ENCODE results near the gene CDK6. TPM values are rescaled to one million over a fixed set of nuclear protein-coding genes. Genes with fewer than 3 reads are reported as not detected.

CDK6 gene
- total RNA-seq, 1 donor from 2014 or later: 6.0 TPM

DNA sequence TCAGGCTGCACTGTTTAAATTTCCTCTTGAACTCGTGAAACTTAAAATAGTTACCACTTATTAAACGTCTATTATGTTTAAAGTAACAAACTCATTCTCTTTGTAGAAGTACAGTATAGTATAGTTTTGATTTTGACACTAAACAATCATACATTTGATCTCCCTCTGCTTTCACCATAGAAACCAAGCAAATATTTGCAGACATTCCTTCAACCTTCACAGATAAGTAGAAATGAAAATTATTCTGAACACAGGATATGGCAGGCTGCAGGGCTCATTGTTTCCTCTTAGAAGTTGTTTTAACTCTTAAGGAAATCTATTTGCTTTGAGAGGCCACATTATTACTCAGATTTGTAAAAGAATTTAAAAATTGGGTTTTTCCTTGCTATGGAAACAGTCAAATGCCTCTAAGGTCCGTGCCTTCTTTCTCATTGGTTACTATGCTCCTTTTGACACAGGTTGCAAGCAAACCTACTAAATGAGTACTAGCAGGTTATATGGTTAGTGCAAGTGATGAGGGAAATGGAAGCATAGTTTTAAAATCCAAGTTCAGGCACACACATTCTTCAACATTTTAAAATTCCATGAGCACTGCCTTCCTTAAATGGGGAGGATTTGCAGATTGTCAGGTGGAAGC lies 153.4 kb downstream of the CDK6 start:
- Mint-ChIP-seq H3K4me1 (peaks cover 23% of the 10 kb centered on the region), H3K4me3 (no peak overlapping the region), H3K9me3 (no peaks in the 10 kb centered on the region), H3K36me3 (peaks cover 18% of the 10 kb centered on the region), H3K27ac (no peak overlapping the region), H3K27me3 (ENCODE audit: insufficient read depth, low read depth) (peaks cover 4% of the 10 kb centered on the region)
- Histone ChIP-seq H3K4me1 (peaks cover 21% of the 10 kb centered on the region), H3K4me2 (no peak overlapping the region), H3K27ac (no peak overlapping the region), H3K36me3 (no peaks in the 10 kb centered on the region), H3K9ac (no peak overlapping the region), H2AFZ (replicated peaks) (no peak overlapping the region), H3K9me3 (ENCODE audit: low read depth) (no peaks in the 10 kb centered on the region), H3K4me3 (no peak overlapping the region), H3K27me3 (no peaks in the 10 kb centered on the region), H3K79me2 (ENCODE audit: low read depth) (no peaks in the 10 kb centered on the region), H4K20me1 (ENCODE audit: low read depth) (no peaks in the 10 kb centered on the region), H3F3A (ENCODE audit: low read depth) (no peaks in the 10 kb centered on the region)
- no peak for DNase-seq (ENCODE audit: low spot score)
- TF ChIP-seq EZH2 (IDR thresholded peaks at IDR 0.05) (no peak), EZH2phosphoT487 (IDR thresholded peaks at IDR 0.05) (no peak)
- TF ChIP-seq, protein P1, sequence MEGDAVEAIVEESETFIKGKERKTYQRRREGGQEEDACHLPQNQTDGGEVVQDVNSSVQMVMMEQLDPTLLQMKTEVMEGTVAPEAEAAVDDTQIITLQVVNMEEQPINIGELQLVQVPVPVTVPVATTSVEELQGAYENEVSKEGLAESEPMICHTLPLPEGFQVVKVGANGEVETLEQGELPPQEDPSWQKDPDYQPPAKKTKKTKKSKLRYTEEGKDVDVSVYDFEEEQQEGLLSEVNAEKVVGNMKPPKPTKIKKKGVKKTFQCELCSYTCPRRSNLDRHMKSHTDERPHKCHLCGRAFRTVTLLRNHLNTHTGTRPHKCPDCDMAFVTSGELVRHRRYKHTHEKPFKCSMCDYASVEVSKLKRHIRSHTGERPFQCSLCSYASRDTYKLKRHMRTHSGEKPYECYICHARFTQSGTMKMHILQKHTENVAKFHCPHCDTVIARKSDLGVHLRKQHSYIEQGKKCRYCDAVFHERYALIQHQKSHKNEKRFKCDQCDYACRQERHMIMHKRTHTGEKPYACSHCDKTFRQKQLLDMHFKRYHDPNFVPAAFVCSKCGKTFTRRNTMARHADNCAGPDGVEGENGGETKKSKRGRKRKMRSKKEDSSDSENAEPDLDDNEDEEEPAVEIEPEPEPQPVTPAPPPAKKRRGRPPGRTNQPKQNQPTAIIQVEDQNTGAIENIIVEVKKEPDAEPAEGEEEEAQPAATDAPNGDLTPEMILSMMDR (IDR thresholded peaks at IDR 0.05): no peak

DNA sequence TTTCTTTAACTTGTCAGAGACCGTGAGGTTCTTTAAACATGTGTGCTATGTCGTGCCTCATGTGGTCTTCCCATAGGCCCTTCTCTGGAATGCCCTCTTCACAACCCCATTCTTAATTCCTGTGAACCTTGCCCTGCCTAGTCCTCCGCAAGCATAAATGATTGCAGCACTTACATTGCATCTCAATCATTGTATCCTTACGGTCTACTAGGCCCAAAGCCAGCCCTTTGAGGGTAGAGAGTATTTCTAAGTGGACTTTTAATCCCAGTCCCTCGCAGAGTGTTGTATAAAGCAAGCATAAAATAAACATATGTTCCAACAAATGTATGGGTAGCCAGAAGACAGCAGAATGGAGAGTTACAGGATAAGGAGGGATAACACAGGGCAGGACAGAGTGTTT lies 154.0 kb downstream of the CDK6 start:
- Histone ChIP-seq H3K79me2 (ENCODE audit: low read depth) (no peaks in the 10 kb centered on the region), H2AFZ (replicated peaks) (no peak overlapping the region), H3K4me3 (no peak overlapping the region), H3F3A (ENCODE audit: low read depth) (no peaks in the 10 kb centered on the region), H4K20me1 (ENCODE audit: low read depth) (no peaks in the 10 kb centered on the region), H3K4me2 (no peak overlapping the region), H3K27me3 (no peaks in the 10 kb centered on the region), H3K27ac (no peak overlapping the region), H3K4me1 (peaks cover 21% of the 10 kb centered on the region), H3K9me3 (ENCODE audit: low read depth) (no peaks in the 10 kb centered on the region), H3K9ac (no peak overlapping the region), H3K36me3 (no peaks in the 10 kb centered on the region)
- Mint-ChIP-seq H3K27me3 (ENCODE audit: insufficient read depth, low read depth) (peaks cover 4% of the 10 kb centered on the region), H3K36me3 (peaks cover 14% of the 10 kb centered on the region), H3K9me3 (no peaks in the 10 kb centered on the region), H3K27ac (peak overlapping the region; percentile 3), H3K4me1 (peaks cover 23% of the 10 kb centered on the region), H3K4me3 (no peak overlapping the region)
- TF ChIP-seq, protein P1 (IDR thresholded peaks at IDR 0.05): no peak
- no peak for TF ChIP-seq EZH2 (IDR thresholded peaks at IDR 0.05)
- TF ChIP-seq EZH2phosphoT487 (IDR thresholded peaks at IDR 0.05): no peak
- DNase-seq (ENCODE audit: low spot score): no peak

DNA sequence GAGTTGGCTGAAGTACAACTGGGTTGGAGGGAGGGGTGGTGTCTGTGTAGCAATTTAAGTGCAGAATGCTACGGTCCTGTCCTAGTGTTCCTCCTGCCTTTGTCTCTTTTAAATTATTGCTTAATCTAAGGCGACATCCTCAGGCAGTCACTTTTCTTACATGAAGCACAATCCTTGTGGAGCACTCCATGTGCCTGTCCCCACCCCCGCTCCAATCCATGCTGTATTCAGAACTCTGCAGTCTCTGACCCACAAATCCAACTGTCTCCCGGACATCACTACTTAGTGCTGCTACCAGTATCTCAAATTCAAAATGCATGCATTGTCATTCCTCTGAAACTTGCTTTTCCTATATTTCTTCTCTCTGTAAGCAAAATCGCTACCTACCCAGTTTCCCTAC lies 154.7 kb downstream of the CDK6 start:
- Histone ChIP-seq H3K27ac (no peak overlapping the region), H4K20me1 (ENCODE audit: low read depth) (no peaks in the 10 kb centered on the region), H3K36me3 (no peaks in the 10 kb centered on the region), H3K4me1 (peaks cover 21% of the 10 kb centered on the region), H3K9ac (no peak overlapping the region), H3K9me3 (ENCODE audit: low read depth) (no peaks in the 10 kb centered on the region), H3K4me2 (no peak overlapping the region), H3K79me2 (ENCODE audit: low read depth) (no peaks in the 10 kb centered on the region), H2AFZ (replicated peaks) (no peak overlapping the region), H3K4me3 (no peak overlapping the region), H3K27me3 (no peaks in the 10 kb centered on the region), H3F3A (ENCODE audit: low read depth) (no peaks in the 10 kb centered on the region)
- Mint-ChIP-seq H3K4me1 (peaks cover 23% of the 10 kb centered on the region), H3K9me3 (no peaks in the 10 kb centered on the region), H3K4me3 (no peak overlapping the region), H3K36me3 (peaks cover 12% of the 10 kb centered on the region), H3K27me3 (ENCODE audit: insufficient read depth, low read depth) (peaks cover 4% of the 10 kb centered on the region), H3K27ac (peak overlapping the region; percentile 3)
- no peak for DNase-seq (ENCODE audit: low spot score)
- TF ChIP-seq EZH2phosphoT487 (IDR thresholded peaks at IDR 0.05) (no peak), EZH2 (IDR thresholded peaks at IDR 0.05) (no peak)
- TF ChIP-seq, protein P1 (IDR thresholded peaks at IDR 0.05): no peak

All from neural progenitor cell (in vitro differentiated cells).